ENCODE results near the gene TBCEL. TPM values are rescaled to one million over a fixed set of nuclear protein-coding genes. Genes with fewer than 3 reads are reported as not detected.

TBCEL gene
- total RNA-seq, 1 experiment from 2014 or later: 17.7 TPM

DNA sequence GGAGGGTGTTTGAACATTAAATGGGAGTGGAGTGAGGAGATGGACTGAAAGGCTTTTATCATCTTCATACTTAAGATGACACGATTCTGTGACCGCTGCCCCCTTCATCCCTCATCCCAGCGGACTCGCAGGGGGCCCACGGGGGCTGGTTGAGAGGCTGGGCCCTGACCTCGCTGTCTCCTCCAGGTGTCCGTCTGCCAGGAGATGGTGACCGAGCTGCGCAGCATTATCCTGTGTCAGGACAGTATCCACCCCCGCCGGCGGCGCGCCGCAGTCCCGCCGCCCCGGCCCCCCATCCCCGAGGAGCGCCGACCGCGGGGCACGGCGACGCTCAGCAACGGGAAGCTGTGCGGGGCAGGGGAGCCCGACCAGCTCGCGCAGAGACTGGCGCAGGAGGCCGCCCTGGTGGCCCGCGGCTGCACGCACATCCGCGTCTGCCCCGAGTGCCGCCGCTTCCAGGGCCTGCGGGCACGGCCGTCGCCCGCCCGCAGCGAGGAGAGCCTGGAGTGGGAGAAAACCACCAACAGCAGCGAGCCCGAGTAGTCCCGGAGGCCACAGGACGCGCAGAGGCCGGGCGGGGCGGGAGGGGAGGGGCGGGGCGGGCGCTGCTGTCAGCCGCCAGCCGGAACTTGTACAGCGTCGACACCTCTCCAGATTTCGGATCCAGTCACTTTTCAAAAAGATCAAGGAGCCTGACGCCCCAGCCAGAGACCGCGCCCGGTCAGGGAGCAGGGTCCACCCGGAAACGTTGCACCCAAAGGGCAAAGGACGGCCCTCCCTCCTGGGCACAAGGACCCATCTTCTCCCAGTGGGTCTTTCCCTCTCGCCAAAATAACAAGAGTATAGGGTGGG is 38.0 kb upstream of the TBCEL start:
- Histone ChIP-seq H3K4me1 (ENCODE audit: control insufficient read depth in 1 of 2, insufficient read depth in 2 of 2, low read length in 2 of 2) (no peaks in the 10 kb centered on the region), H3K27ac (ENCODE audit: low read depth, low read length) (no peak overlapping the region), H3K27me3 (ENCODE audit: insufficient read depth, low read length) (peaks cover 11% of the 10 kb centered on the region), H3K4me2 (ENCODE audit: low read length) (no peak overlapping the region), H3K4me3 (replicated peaks in 1 of 2; ENCODE audit: low read depth in 1 of 2, low read length in 2 of 2) (no peak overlapping the region), H3K36me3 (ENCODE audit: control insufficient read depth in 1 of 2, insufficient read depth in 2 of 2, low read length in 2 of 2) (no peaks in the 10 kb centered on the region), H2AFZ (ENCODE audit: low read depth, low read length, poor library complexity, severe bottlenecking) (no peak overlapping the region), H3K79me2 (ENCODE audit: insufficient read depth, low read length) (no peaks in the 10 kb centered on the region), H3K9me3 (ENCODE audit: control insufficient read depth in 1 of 2, insufficient read depth in 1 of 2, low read depth in 1 of 2, low read length in 2 of 2) (no peaks in the 10 kb centered on the region), H3K9me2 (ENCODE audit: insufficient read depth) (no peaks in the 10 kb centered on the region), H4K20me1 (ENCODE audit: insufficient read depth) (no peaks in the 10 kb centered on the region), H3K9ac (ENCODE audit: low read length) (no peak overlapping the region)
- no peak for TF ChIP-seq POLR2A (IDR thresholded peaks at IDR 0.05; ENCODE audit: borderline replicate concordance, extremely low read depth, insufficient read depth, insufficient read length)
- TF ChIP-seq POLR2AphosphoS5 (IDR thresholded peaks at IDR 0.05; ENCODE audit: low read depth, low read length): no peak
- TF ChIP-seq, protein P1, sequence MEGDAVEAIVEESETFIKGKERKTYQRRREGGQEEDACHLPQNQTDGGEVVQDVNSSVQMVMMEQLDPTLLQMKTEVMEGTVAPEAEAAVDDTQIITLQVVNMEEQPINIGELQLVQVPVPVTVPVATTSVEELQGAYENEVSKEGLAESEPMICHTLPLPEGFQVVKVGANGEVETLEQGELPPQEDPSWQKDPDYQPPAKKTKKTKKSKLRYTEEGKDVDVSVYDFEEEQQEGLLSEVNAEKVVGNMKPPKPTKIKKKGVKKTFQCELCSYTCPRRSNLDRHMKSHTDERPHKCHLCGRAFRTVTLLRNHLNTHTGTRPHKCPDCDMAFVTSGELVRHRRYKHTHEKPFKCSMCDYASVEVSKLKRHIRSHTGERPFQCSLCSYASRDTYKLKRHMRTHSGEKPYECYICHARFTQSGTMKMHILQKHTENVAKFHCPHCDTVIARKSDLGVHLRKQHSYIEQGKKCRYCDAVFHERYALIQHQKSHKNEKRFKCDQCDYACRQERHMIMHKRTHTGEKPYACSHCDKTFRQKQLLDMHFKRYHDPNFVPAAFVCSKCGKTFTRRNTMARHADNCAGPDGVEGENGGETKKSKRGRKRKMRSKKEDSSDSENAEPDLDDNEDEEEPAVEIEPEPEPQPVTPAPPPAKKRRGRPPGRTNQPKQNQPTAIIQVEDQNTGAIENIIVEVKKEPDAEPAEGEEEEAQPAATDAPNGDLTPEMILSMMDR (IDR thresholded peaks at IDR 0.05 in 2 of 3, conservative IDR thresholded peaks at IDR 0.05 in 1 of 3; ENCODE audit: borderline replicate concordance in 1 of 3, insufficient read depth in 1 of 3, low read depth in 2 of 3, low read length in 2 of 3): no peak
- TF ChIP-seq EZH2phosphoT487 (IDR thresholded peaks at IDR 0.05; ENCODE audit: borderline replicate concordance): no peak
- TF ChIP-seq, protein P2, sequence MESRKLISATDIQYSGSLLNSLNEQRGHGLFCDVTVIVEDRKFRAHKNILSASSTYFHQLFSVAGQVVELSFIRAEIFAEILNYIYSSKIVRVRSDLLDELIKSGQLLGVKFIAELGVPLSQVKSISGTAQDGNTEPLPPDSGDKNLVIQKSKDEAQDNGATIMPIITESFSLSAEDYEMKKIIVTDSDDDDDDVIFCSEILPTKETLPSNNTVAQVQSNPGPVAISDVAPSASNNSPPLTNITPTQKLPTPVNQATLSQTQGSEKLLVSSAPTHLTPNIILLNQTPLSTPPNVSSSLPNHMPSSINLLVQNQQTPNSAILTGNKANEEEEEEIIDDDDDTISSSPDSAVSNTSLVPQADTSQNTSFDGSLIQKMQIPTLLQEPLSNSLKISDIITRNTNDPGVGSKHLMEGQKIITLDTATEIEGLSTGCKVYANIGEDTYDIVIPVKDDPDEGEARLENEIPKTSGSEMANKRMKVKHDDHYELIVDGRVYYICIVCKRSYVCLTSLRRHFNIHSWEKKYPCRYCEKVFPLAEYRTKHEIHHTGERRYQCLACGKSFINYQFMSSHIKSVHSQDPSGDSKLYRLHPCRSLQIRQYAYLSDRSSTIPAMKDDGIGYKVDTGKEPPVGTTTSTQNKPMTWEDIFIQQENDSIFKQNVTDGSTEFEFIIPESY (IDR thresholded peaks at IDR 0.05; ENCODE audit: extremely low read depth, insufficient replicate concordance, low read length): no peak
- no peak for TF ChIP-seq TCF7L2 (IDR thresholded peaks at IDR 0.05; ENCODE audit: borderline replicate concordance, extremely low read depth, insufficient read depth, insufficient read length)
- CTCF ChIA-PET: interaction anchor here (1.0 kb wide), 1 partner anchor 12 kb away, joined by 3 read pairs; no protein-coding TSS in a partner anchor
- RAD21 ChIA-PET (ENCODE audit: low non-redundant PET in 1 of 2, low total read pairs in 2 of 2, uncharacterized antibody in 2 of 2, unreplicated experiment in 2 of 2): no interaction called here
- intact Hi-C loops (cut with micrococcal nuclease): no loop called here
- no peak for DNase-seq (ENCODE audit: low read depth, low spot score)
- POLR2A ChIA-PET: no interaction called here
- ATAC-seq: no peak
- no TSS peak for BruUV-seq (replicated peaks)
